ENCODE measurements around the gene ADD3. TPM values are rescaled to one million over a fixed set of nuclear protein-coding genes. Genes with fewer than 3 reads are reported as not detected.

The ADD3 gene
- total RNA-seq, 1 donor from 2014 or later: 341 TPM

DNA sequence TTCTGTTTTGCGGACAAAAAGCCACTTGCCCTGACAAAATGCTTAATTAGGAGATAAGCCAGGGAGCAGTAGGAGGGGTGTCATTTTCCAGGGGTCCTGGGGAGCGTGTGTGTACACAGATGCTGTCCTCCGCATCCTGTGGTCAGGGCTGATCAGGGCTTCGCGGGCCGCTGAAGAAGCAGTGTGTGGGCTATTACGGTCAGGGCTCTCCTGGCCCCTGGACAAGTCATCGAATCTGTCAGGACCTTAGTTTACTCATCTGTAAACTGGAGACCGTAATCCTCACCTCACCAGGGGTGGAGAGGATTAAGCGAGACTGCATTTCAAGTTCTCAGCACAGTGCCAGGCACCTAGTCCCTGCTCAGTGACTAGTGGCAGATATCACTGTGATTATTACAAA is 173.7 kb downstream of the ADD3 start:
- DNase-seq (ENCODE audit: low read depth): no peak

DNA sequence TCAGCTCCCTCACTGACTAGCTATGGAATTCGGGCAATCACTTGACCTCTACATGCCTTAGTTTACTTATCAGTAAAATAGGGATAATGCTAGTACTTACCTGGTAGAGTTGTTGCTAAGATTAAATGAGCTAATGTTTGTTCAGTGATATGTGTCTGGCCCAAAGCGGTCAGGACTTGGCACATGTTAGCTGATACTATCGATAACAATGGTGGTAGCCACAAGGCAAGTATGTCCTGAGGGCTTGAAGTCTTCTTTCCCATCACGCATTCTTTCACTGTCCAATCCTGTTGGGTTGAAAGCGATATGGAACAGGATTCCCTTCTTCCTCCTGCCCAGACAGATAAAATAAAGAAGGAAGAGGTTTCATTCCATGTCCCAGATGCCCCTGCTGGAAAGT is 174.1 kb downstream of the ADD3 start:
- DNase-seq (ENCODE audit: low read depth): no peak

DNA sequence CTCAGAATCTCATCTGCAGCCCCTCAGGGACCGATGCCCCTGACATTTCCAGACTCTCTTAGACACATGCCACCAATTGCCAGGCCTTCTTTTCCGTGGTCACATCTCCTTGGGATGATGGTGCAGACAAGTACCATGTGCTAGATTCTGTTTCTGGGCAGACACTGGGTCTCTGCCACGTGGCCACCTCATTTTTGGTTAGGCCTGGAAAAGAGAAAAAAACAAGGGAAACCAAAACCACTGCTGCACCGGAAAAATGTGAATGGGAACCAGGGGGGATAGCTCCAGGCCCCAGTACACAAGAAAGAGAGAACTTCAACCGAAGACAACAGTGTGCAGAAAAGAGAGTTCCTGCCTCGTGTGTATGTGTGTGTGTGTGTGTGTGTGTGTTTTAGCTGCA is 176.6 kb downstream of the ADD3 start:
- no peak for DNase-seq (ENCODE audit: low read depth)

Other genes with a start within 250 kb of the ADD3 start
- 121 and 123 TPM in 2 replicates for gene XPNPEP1, start 84.5 kb upstream of the ADD3 start, total RNA-seq
- 18.4 and 37.2 TPM in 2 replicates for gene MXI1, start 199.6 kb downstream of the ADD3 start, total RNA-seq

Data from renal cortical epithelial cell (primary cell).